ENCODE measurements around the gene PCYT1A. TPM values are rescaled to one million over a fixed set of nuclear protein-coding genes. Genes with fewer than 3 reads are reported as not detected.

Gene PCYT1A
- total and polyA plus RNA-seq, 2 of the 13 experiments (the other 11 are each of a cell fraction or from before 2014, with no cell fraction given): 26.4 to 45.3 TPM

DNA sequence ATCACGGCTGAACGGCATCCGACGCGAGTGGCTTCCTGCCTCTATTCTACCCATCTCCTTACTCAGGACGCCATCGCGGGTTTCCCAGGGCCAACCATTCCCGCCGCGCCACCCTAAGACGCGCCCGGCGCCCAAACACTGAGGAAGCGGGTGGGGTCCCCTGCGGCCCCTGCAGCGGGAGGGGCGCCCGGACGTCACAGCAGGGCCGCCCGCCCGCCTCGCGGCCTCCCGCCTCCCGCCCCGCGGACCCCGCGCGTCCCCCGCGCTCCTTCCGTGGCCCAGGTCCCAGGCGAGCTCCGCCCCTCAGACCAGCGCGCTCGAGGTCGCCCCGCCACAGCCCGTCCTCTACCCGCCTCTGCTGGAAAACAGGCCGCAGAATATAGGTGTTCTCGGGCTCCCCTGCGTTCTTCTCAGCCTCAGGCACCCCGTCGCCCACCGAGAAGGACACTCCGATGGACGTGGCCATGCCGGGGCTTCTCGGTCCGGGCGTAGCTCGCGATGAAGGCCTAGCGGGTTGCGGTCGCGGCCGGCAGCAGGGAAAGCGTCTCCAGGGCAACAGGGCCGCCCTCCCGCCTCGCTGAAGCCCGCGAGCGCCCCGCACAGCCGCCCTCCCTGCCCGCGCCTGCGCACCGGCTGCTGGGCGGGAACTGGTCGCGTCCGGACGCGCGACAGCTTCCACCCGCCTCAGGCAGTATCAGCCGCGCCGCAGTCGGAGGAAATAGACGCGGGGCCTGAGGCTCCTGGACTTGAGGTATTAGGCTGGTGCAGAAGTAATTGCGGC, 30.4 kb upstream of the PCYT1A start, which contains the start of gene DYNLT2B (continued):
- TF ChIP-seq, protein P1, sequence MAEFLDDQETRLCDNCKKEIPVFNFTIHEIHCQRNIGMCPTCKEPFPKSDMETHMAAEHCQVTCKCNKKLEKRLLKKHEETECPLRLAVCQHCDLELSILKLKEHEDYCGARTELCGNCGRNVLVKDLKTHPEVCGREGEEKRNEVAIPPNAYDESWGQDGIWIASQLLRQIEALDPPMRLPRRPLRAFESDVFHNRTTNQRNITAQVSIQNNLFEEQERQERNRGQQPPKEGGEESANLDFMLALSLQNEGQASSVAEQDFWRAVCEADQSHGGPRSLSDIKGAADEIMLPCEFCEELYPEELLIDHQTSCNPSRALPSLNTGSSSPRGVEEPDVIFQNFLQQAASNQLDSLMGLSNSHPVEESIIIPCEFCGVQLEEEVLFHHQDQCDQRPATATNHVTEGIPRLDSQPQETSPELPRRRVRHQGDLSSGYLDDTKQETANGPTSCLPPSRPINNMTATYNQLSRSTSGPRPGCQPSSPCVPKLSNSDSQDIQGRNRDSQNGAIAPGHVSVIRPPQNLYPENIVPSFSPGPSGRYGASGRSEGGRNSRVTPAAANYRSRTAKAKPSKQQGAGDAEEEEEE (CRISPR knock-in tag; IDR thresholded peaks at IDR 0.05; ENCODE audit: borderline replicate concordance): no peak; the same call in 1 of the 2 replicates
- TF ChIP-seq ZNF672 (CRISPR knock-in tag; IDR thresholded peaks at IDR 0.05) (no peak), ZMAT3 (CRISPR knock-in tag; conservative IDR thresholded peaks at IDR 0.05) (0 out of 2 replicates have a peak, but pooled peaks have one; percentile 49), HDAC6 (IDR thresholded peaks at IDR 0.05; ENCODE audit: low read depth, low read length) (no peak), NFIC (IDR thresholded peaks at IDR 0.05; ENCODE audit: low read length) (no peak), PHF21A (CRISPR knock-in tag; IDR thresholded peaks at IDR 0.05) (peak; percentile 65), ZNF670 (CRISPR knock-in tag; IDR thresholded peaks at IDR 0.05; ENCODE audit: borderline replicate concordance) (no peak), SALL2 (CRISPR knock-in tag; IDR thresholded peaks at IDR 0.05) (no peak), ZNF12 (CRISPR knock-in tag; IDR thresholded peaks at IDR 0.05) (0 out of 2 replicates have a peak, but pooled peaks have one; percentile 24), MAZ (IDR thresholded peaks at IDR 0.05; ENCODE audit: borderline replicate concordance, low read depth, low read length) (0 out of 2 replicates have a peak, but pooled peaks have one; percentile 12), MAZ (CRISPR knock-in tag; IDR thresholded peaks at IDR 0.05; ENCODE audit: low read depth) (peak; percentile 66), FOSL1 (CRISPR knock-in tag; IDR thresholded peaks at IDR 0.05; ENCODE audit: borderline replicate concordance) (no peak), TBP (CRISPR knock-in tag; IDR thresholded peaks at IDR 0.05) (no peak), ZNF552 (CRISPR knock-in tag; IDR thresholded peaks at IDR 0.05; ENCODE audit: borderline replicate concordance) (peak; percentile 52; the same call in 1 of the 2 replicates), KLF9 (CRISPR knock-in tag; IDR thresholded peaks at IDR 0.05; ENCODE audit: low read depth) (no peak), PITX1 (CRISPR knock-in tag; IDR thresholded peaks at IDR 0.05) (no peak), AKAP8 (CRISPR knock-in tag; IDR thresholded peaks at IDR 0.05) (no peak; the same call in 1 of the 2 replicates), KLF13 (CRISPR knock-in tag; IDR thresholded peaks at IDR 0.05) (no peak)
- TF ChIP-seq, protein P2, sequence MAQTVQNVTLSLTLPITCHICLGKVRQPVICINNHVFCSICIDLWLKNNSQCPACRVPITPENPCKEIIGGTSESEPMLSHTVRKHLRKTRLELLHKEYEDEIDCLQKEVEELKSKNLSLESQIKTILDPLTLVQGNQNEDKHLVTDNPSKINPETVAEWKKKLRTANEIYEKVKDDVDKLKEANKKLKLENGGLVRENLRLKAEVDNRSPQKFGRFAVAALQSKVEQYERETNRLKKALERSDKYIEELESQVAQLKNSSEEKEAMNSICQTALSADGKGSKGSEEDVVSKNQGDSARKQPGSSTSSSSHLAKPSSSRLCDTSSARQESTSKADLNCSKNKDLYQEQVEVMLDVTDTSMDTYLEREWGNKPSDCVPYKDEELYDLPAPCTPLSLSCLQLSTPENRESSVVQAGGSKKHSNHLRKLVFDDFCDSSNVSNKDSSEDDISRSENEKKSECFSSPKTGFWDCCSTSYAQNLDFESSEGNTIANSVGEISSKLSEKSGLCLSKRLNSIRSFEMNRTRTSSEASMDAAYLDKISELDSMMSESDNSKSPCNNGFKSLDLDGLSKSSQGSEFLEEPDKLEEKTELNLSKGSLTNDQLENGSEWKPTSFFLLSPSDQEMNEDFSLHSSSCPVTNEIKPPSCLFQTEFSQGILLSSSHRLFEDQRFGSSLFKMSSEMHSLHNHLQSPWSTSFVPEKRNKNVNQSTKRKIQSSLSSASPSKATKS (CRISPR knock-in tag; IDR thresholded peaks at IDR 0.05): no peak
- TF ChIP-seq, protein P3, sequence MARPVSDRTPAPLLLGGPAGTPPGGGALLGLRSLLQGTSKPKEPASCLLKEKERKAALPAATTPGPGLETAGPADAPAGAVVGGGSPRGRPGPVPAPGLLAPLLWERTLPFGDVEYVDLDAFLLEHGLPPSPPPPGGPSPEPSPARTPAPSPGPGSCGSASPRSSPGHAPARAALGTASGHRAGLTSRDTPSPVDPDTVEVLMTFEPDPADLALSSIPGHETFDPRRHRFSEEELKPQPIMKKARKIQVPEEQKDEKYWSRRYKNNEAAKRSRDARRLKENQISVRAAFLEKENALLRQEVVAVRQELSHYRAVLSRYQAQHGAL (CRISPR knock-in tag; IDR thresholded peaks at IDR 0.05; ENCODE audit: not compliant biosample characterization): no peak
- TF ChIP-seq, protein P4, sequence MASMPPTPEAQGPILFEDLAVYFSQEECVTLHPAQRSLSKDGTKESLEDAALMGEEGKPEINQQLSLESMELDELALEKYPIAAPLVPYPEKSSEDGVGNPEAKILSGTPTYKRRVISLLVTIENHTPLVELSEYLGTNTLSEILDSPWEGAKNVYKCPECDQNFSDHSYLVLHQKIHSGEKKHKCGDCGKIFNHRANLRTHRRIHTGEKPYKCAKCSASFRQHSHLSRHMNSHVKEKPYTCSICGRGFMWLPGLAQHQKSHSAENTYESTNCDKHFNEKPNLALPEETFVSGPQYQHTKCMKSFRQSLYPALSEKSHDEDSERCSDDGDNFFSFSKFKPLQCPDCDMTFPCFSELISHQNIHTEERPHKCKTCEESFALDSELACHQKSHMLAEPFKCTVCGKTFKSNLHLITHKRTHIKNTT (CRISPR knock-in tag; IDR thresholded peaks at IDR 0.05): no peak
- TF ChIP-seq, protein P5, sequence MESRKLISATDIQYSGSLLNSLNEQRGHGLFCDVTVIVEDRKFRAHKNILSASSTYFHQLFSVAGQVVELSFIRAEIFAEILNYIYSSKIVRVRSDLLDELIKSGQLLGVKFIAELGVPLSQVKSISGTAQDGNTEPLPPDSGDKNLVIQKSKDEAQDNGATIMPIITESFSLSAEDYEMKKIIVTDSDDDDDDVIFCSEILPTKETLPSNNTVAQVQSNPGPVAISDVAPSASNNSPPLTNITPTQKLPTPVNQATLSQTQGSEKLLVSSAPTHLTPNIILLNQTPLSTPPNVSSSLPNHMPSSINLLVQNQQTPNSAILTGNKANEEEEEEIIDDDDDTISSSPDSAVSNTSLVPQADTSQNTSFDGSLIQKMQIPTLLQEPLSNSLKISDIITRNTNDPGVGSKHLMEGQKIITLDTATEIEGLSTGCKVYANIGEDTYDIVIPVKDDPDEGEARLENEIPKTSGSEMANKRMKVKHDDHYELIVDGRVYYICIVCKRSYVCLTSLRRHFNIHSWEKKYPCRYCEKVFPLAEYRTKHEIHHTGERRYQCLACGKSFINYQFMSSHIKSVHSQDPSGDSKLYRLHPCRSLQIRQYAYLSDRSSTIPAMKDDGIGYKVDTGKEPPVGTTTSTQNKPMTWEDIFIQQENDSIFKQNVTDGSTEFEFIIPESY (CRISPR knock-in tag; IDR thresholded peaks at IDR 0.05): no peak
